Measurements from ENCODE around the gene SEC14L6. TPM values are rescaled to one million over a fixed set of nuclear protein-coding genes. Genes with fewer than 3 reads are reported as not detected.

The SEC14L6 gene
- total RNA-seq, 1 donor from 2014 or later: 0.54 TPM

DNA sequence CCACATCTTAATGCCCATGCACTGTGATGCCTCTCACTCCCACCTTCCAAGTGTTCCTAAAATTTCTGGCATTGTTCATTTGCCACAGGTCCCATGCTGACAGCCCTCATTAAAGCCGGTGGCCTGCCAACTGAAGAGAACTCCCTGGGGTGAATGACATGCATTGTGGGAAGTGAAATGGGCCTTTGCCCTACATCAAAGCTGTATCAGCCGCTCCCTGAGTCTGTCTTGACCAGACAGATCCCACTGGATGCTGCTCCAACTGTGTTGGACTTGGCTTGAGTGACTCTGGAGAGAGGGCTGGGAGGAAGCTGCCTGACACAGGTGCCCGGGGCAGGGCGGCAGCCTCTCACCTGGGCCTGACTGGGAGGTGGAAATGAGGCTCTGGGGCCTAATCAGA is 32.3 kb downstream of the SEC14L6 start:
- Mint-ChIP-seq H3K4me3 (ENCODE audit: unreplicated experiment) (no peak overlapping the region), H3K27ac (ENCODE audit: unreplicated experiment) (no peak overlapping the region), H3K27me3 (ENCODE audit: unreplicated experiment) (peaks cover 12% of the 10 kb centered on the region), H3K36me3 (ENCODE audit: unreplicated experiment) (no peaks in the 10 kb centered on the region), H3K9me3 (ENCODE audit: unreplicated experiment) (no peaks in the 10 kb centered on the region), H3K4me1 (ENCODE audit: unreplicated experiment) (no peaks in the 10 kb centered on the region)
- TF ChIP-seq CTCF (IDR thresholded peaks at IDR 0.05): no peak
- DNase-seq (ENCODE audit: extremely low spot score, unreplicated experiment): no peak

- no peak for DNase-seq (ENCODE audit: extremely low spot score, unreplicated experiment)
- Mint-ChIP-seq H3K9me3 (ENCODE audit: unreplicated experiment) (no peaks in the 10 kb centered on the region), H3K36me3 (ENCODE audit: unreplicated experiment) (no peaks in the 10 kb centered on the region), H3K27me3 (ENCODE audit: unreplicated experiment) (peaks cover 8% of the 10 kb centered on the region), H3K4me3 (ENCODE audit: unreplicated experiment) (no peak overlapping the region), H3K4me1 (ENCODE audit: unreplicated experiment) (no peaks in the 10 kb centered on the region), H3K27ac (ENCODE audit: unreplicated experiment) (no peak overlapping the region)
- TF ChIP-seq CTCF (IDR thresholded peaks at IDR 0.05): no peak
Measured at GRCh38 chr22:30513462-30513861, 33.1 kb downstream of the SEC14L6 start.

DNA sequence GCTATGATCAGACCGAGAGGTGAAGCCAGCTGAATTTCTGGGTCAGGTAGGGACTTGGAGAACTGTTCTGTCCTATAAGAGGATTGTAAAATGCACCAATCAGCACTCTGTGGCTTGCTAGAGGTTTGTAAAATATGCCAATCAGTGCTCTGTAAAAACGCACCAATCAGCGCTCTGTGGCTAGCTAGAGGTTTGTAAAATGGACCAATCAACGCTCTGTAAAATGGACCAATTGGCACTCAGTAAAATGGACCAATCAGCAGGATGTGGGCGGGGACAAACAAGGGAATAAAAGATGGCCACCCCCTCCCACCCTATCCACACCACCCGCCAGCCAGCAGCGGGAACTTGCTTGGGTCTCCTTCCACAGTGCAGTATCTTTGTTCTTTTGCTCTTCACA is 34.6 kb downstream of the SEC14L6 start:
- Mint-ChIP-seq H3K27me3 (ENCODE audit: unreplicated experiment) (peaks cover 5% of the 10 kb centered on the region), H3K4me3 (ENCODE audit: unreplicated experiment) (no peak overlapping the region)

GRCh38 chr22:30511109-30511508 is 35.4 kb downstream of the SEC14L6 start:
- no peak overlapping the region for H3K4me3 Mint-ChIP-seq (ENCODE audit: unreplicated experiment)
- no peak for DNase-seq (ENCODE audit: extremely low spot score, unreplicated experiment)
- no peaks in the 10 kb centered on the region for H3K9me3 Mint-ChIP-seq (ENCODE audit: unreplicated experiment)
- H3K4me1 Mint-ChIP-seq (ENCODE audit: unreplicated experiment): no peaks in the 10 kb centered on the region
- H3K27ac Mint-ChIP-seq (ENCODE audit: unreplicated experiment): no peak overlapping the region
- TF ChIP-seq CTCF (IDR thresholded peaks at IDR 0.05): no peak
- peaks cover 8% of the 10 kb centered on the region for H3K27me3 Mint-ChIP-seq (ENCODE audit: unreplicated experiment)
- H3K36me3 Mint-ChIP-seq (ENCODE audit: unreplicated experiment): no peaks in the 10 kb centered on the region

More for the DNA sequence above, 34.6 kb downstream of the SEC14L6 start:
- Mint-ChIP-seq H3K9me3 (ENCODE audit: unreplicated experiment) (no peaks in the 10 kb centered on the region), H3K27ac (ENCODE audit: unreplicated experiment) (no peak overlapping the region), H3K36me3 (ENCODE audit: unreplicated experiment) (no peaks in the 10 kb centered on the region), H3K4me1 (ENCODE audit: unreplicated experiment) (no peaks in the 10 kb centered on the region)
- no peak for TF ChIP-seq CTCF (IDR thresholded peaks at IDR 0.05)
- no peak for DNase-seq (ENCODE audit: extremely low spot score, unreplicated experiment)

- no peak for DNase-seq (ENCODE audit: extremely low spot score, unreplicated experiment)
- no peak overlapping the region for H3K27ac Mint-ChIP-seq (ENCODE audit: unreplicated experiment)
- peaks cover 11% of the 10 kb centered on the region for H3K27me3 Mint-ChIP-seq (ENCODE audit: unreplicated experiment)
- no peak overlapping the region for H3K4me3 Mint-ChIP-seq (ENCODE audit: unreplicated experiment)
- no peaks in the 10 kb centered on the region for H3K9me3 Mint-ChIP-seq (ENCODE audit: unreplicated experiment)
- no peaks in the 10 kb centered on the region for H3K4me1 Mint-ChIP-seq (ENCODE audit: unreplicated experiment)
- no peak for TF ChIP-seq CTCF (IDR thresholded peaks at IDR 0.05)
- no peaks in the 10 kb centered on the region for H3K36me3 Mint-ChIP-seq (ENCODE audit: unreplicated experiment)
Measured at GRCh38 chr22:30508216-30508615, 38.3 kb downstream of the SEC14L6 start.
